Retinal pigment epithelial cell (primary cell): Measurements from ENCODE around the gene GINS3.

Source experiments
- DNase-seq: peaks from one replicate; pipeline ENCODE4 v3.0.0-alpha.2; 2010; ENCODE audit warnings: low read depth
- H3K4me3 ChIP-seq: 2 replicates; pipeline ENCODE4 v1.5.1; 2011; ENCODE audit warnings: mild to moderate bottlenecking, low read length, control low read depth, moderate library complexity
- TF ChIP-seq, protein P1 (sequence below): conservative IDR thresholded peaks from 2 replicates; pipeline ENCODE4 v1.5.1; 2011; ENCODE audit warnings: low read depth, low read length, control low read depth, inconsistent platforms

GINS3 gene

DNA sequence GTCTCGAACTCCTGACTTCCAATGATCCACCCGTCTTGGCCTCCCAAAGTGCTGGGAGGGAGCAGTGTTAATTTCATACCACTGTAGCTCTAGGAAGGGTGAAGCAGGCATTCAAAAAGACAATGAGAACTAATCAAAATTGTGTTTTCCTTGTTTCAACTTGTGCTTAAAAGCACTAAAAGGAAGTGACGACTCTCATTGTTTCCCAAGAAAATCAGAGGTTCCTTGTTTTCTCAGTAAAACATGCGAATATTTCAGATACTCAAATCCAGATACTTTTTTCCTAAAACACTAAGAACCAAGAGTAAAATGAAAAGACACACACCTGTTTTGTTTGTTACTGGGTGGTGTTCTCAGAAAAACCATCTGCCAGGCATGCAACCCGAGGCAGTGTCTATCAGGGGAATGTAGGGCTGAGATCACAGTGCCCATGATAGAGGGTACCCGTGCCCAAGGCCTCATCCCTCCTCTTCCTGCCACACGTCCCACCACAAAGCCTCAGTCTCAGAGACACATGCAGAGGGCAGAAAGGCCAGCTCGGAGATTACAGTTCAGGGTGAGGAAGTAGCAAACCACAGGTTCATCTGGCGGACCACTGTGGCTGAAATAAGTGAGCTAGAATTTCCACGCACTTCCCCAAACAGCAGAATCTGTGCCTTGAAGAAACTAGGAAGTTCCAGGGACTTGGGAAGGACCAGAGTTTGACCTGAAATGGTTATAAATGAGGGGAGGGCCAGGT lies 33.7 kb downstream of the GINS3 start:
- TF ChIP-seq, protein P1, sequence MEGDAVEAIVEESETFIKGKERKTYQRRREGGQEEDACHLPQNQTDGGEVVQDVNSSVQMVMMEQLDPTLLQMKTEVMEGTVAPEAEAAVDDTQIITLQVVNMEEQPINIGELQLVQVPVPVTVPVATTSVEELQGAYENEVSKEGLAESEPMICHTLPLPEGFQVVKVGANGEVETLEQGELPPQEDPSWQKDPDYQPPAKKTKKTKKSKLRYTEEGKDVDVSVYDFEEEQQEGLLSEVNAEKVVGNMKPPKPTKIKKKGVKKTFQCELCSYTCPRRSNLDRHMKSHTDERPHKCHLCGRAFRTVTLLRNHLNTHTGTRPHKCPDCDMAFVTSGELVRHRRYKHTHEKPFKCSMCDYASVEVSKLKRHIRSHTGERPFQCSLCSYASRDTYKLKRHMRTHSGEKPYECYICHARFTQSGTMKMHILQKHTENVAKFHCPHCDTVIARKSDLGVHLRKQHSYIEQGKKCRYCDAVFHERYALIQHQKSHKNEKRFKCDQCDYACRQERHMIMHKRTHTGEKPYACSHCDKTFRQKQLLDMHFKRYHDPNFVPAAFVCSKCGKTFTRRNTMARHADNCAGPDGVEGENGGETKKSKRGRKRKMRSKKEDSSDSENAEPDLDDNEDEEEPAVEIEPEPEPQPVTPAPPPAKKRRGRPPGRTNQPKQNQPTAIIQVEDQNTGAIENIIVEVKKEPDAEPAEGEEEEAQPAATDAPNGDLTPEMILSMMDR, result no peak
- DNase-seq, result no peak
- no peak overlapping the region for H3K4me3 ChIP-seq

- no peak for DNase-seq
- no peak overlapping the region for H3K4me3 ChIP-seq
- TF ChIP-seq, protein P1, result no peak
These were observed 34.7 kb downstream of the GINS3 start for GRCh38 chr16:58426966-58427365.

- no peak for DNase-seq
- TF ChIP-seq, protein P1, result no peak
- H3K4me3 ChIP-seq, result no peak overlapping the region
These were observed 36.6 kb downstream of the GINS3 start for GRCh38 chr16:58428621-58429542.

- TF ChIP-seq, protein P1, result no peak
- DNase-seq, result no peak
These were observed 38.4 kb downstream of the GINS3 start for GRCh38 chr16:58430718-58431117.

DNA sequence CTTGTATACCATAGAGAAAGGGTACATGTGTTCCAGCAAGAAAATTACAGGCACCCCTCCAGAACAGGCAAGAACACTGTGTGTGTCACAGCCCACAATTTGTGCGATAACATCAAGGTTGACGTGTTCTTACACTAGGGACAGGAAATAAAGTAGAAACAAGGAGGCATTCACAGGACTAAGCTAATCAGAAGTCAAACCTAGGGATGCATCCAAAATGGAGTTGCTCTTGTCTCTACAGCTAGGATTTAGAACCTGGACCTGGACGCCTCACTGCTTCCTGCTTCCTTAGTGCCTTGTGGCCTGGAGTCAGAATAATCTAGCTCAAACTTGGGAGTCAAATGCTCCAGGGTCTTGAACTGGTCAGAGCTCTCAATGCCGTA lies 41.3 kb downstream of the GINS3 start:
- TF ChIP-seq, protein P1, result no peak
- no peak overlapping the region for H3K4me3 ChIP-seq
- DNase-seq, result no peak

More at GRCh38 chr16:58430718-58431117, 38.4 kb downstream of the GINS3 start:
- no peak overlapping the region for H3K4me3 ChIP-seq

DNA sequence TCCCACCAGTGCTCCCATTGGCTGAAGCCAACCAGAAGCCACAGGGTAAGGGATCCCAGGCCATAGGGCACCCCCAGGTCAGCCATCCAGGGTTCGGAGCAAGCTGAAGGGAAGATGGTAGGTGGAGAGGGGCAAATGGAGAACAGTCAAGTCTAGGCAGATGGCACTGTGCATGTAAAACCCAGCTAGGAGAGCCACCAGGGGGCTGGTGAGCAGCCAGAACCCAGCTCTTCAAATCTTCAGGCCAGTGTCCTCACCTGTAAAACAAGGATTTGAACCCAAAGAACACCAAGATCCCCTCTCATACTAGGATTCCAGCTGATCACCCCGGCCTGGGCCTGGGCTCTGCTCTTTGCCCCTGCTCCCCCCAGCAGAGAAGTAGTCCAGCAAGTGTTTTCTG lies 43.5 kb downstream of the GINS3 start:
- DNase-seq, result no peak
- TF ChIP-seq, protein P1, result peak; percentile 10
- H3K4me3 ChIP-seq, result no peak overlapping the region
